HG02623 (cell line): ENCODE data around the gene PSRC1.

ENCODE experiments used
- ATAC-seq: cut with Tn5 transposase; IDR thresholded peaks from one replicate; pipeline ENCODE4 v1.9.1; 2021; ENCODE audit warnings: moderate library complexity; ENCODE audit not compliant: unreplicated experiment

The PSRC1 gene

GRCh38 chr1:109259674-109260557 lies 23.0 kb downstream of the PSRC1 start:
- no peak for ATAC-seq

GRCh38 chr1:109258481-109259466 lies 24.2 kb downstream of the PSRC1 start:
- no peak for ATAC-seq

- ATAC-seq: no peak
These were observed 25.1 kb downstream of the PSRC1 start for GRCh38 chr1:109257682-109258421.

- ATAC-seq: no peak
These were observed 25.8 kb downstream of the PSRC1 start for GRCh38 chr1:109256971-109257681.

GRCh38 chr1:109256085-109256484 lies 26.9 kb downstream of the PSRC1 start:
- no peak for ATAC-seq

- ATAC-seq: no peak
These were observed 27.3 kb downstream of the PSRC1 start for GRCh38 chr1:109255678-109256077.

- ATAC-seq: no peak
These were observed 27.8 kb downstream of the PSRC1 start for GRCh38 chr1:109255097-109255651.

GRCh38 chr1:109254621-109255096 lies 28.3 kb downstream of the PSRC1 start:
- no peak for ATAC-seq

- no peak for ATAC-seq
These were observed 28.9 kb downstream of the PSRC1 start for GRCh38 chr1:109253803-109254620.

- ATAC-seq: no peak
These were observed 29.8 kb downstream of the PSRC1 start for GRCh38 chr1:109252893-109253802.

GRCh38 chr1:109252167-109252892 lies 30.6 kb downstream of the PSRC1 start:
- ATAC-seq: no peak

- ATAC-seq: no peak
These were observed 31.4 kb downstream of the PSRC1 start for GRCh38 chr1:109251277-109252166.

GRCh38 chr1:109250454-109251276 lies 32.3 kb downstream of the PSRC1 start:
- ATAC-seq: no peak

GRCh38 chr1:109249654-109250401 lies 33.1 kb downstream of the PSRC1 start:
- peak; percentile 30 for ATAC-seq
